GM19324 (cell line): Measurements from ENCODE around the gene ART1.

Experiments
- ATAC-seq: cut with Tn5 transposase; IDR thresholded peaks from one replicate; pipeline ENCODE4 v1.9.1; 2021; ENCODE audit warnings: mild to moderate bottlenecking, moderate library complexity; ENCODE audit not compliant: unreplicated experiment, low FRiP score

The ART1 gene

DNA sequence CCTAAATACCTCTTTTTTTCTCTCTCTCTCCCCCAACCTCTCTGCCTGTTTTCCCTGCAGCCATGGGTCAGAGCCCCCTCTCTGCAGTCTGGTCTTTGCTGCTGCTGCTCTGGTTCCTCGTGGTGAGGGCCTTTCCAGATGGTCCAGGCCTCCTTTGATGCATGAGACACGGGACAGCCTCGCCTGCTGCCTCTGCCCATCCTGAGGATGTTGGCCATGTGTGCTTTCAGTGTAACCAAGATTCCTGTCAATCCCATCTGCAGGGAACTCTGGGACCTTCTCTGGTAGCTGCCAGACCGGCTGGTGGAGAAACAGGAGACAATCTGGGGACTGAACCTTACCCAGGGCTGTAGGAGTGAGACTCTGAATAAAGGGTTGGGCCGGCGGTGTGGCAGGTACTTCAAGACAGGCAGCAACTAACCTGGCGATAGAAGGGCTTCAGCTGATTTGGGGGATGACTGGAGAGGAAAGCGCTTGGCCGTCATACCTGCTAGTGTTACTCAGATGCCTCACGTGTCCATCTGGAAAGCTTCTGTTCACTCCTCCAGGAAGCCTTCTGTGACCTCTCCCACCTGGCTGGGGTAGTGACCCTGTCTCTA is 19.2 kb downstream of the ART1 start:
- no peak for ATAC-seq

DNA sequence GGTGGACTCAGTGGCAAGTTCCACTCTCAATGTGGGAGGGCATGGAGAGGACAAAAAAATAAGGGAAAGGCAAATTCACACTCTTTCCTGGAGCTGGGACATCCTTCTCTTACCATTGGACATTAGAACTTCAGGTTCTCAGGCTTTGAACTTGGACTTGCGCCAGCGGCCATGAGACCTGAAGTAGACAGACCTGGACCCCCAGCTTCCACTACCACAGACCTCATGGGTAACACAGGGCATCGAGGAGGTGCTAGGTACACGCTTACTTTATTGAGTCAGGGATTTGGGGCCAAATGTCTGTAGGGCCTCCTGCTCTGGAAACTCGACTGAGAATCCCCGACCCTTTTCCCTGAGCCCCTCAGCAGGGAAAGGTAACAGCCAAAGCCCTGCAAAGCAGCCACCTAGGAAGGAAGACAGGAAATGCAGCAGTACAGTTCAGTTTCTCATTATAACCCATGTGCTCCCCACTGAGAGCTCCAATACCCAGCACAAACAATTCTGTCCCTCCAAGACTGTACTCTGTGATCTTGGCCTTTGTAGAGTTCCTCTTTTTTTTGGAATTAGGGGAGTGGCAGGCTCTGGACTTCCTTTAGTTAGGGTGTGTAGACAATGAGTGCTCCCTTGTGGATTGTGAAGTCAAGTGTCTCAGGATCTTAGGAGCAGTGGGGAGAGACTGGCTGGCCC is 20.6 kb downstream of the ART1 start:
- ATAC-seq, result no peak

DNA sequence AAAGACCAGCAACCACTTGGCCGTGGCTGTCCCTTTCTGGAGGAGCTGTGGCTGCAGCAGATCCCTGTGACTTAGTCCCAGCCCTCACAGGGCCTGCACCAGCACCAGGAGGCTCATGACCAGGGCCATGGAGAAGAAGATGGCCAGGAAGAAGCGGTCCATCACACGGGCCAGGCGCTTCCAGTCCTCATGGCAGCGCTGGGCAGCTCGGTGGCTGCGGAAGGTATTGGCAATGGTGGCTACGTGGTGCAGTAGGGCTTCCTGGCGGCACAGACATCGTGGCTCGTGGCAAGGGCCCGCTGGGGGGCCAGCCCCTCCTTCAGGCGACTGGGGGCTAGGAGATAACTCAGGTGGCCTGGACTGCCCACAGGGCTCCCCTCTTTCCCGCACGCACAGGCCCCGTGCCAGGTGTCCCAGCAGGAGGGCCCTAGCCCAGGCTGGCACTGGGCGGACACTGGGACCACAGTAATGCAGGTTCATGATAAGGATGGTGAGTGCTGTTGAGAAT is 21.1 kb downstream of the ART1 start:
- ATAC-seq, result no peak

DNA sequence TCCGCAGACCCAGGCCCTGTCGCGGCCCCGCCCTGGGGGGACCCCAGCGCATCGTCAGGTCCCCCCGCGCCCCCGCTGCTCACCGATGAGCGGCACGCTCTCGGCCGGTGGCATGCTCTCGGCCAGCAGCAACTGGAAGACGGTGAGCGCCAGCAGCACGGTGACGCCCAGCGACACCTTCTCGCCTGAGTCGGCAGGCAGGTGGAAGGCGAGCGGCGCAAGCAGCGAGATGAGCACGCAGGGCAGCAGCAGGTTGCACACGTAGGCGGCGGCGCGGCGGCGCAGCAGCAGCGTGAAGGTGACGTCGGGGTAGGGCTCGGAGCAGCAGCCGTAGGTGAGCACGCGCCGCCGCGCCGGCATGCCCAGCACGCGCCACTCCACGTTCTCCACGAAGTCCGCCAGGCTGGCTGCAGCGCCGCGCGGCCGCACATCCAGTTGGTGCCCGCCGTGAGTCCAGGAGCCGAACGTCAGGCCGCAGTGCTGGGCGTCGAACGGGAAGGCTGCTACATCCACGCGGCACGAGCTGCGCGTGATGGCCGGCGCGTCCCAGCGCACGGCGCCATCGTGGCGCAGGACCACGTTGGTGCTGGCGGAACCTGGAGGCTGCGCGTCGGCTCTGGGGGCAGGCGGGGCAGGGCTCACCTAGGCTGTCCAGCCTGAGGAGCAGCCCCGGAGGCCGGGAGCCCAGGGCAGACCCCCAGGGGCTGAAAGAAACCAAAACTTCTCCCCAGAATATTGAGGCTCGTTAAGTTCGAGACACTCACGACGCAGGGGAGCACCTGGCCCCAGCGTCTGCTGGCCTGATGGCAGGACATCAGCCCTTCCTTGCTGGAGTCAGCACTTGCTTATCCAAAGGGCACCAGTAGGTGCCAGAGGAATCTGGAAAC is 22.5 kb downstream of the ART1 start:
- no peak for ATAC-seq

DNA sequence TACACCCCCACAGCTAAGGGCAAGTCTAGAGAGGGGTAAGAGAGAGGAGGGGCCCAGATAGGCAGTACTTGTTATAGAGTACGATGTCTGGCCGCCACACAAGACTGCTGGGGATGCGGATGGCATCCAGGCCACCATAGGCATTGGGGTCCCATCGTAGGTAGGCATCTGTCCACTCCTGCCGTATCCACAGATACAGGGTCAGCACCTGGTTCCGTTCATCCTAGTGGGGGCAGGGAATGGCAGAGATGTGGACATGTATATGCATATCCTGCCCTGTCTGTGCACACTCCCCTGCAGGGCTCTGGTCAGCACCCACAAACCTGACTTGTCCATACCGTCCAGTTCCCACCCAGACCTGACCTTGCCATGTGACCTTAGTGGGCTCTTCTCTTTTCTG is 24.2 kb downstream of the ART1 start:
- ATAC-seq, result no peak

DNA sequence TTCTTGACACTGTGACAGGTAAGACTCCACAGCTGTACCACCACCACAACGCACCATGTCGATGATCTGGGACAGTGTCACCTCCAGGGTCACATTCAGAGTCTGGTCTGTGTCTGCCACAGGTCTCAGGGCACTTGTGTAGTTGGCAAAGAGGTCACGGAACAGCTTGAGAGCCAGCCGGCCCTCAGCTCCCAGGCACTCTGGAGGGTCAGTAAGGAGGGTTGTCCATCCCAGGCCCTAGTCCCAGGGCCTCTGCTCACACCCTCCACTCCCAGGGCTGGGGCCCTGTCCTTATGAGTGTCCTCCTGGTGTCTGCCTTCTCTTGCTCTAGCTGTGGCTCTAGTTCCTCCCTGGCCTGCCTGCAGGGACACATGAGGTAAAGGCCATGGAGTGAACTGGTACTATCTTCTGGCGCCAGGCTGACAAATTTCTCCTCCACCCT is 24.8 kb downstream of the ART1 start:
- no peak for ATAC-seq

DNA sequence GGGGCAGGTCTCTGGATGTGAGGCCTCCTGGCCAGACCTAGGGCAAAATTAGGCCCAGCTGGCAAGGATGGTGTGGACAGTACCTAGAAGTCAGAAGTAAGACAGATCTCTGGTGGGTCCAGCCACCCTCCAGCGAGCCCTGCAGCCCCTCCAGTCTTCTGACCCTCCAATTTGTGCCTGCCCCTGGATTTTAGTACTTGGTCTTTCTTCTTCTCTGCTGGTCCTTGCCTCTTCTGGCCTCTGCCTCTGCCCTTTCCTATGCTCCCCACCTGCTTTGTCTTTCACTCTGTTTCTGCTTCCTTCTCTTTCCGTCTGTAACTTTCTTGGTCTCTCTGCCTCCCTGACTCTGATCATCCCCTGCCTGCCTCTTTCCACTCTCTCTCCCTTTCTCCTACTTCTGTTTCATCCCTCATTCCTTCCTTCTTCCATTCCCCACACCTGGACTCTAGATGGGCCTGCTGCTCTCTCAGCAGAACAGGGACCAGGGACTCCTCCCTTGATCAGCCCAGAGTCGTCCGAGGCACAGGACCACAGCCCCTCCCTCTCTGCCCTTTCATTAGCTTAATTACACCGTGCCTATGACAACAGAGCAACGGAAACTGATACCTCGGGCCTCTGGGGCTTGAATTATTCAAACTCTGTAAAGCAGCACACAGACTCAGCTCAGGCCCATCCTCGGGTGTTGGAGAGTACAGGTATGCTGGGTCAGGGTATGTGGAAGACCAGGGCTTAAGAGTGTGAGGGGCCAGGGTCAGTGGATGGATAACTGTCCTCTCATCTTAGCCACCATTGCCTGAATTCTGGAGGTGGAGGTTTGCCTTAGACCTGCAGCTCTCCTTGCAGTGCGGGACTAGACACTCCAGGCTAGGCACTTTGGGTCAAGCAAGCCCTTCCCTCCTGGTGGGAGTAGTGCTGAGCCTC is 26.7 kb downstream of the ART1 start, which contains the start of gene CHRNA10:
TSS of gene CHRNA10 (minus strand) at position 51 of the 921 bp plus-strand sequence. CDS start 72 bp downstream, outside the sequence.
- no peak for ATAC-seq

DNA sequence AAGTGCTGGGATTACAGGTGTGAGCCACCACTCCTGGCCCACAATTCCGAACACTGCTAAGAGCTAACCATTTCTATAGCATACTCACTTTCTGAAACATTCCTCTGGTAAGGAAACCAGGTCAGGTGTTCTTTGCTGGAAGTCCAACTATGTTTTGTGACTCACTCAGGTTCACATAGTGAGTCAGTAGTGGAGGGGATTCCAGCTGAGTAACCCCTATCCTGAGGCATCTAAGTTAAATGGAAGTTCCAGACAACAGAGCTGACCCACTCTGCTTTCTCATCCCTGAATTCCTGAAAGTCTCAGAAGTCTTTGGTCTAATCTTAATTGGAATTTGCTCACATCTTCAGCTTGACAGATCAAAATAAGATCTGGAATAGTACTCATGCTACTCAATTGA is 29.3 kb downstream of the ART1 start:
- no peak for ATAC-seq

DNA sequence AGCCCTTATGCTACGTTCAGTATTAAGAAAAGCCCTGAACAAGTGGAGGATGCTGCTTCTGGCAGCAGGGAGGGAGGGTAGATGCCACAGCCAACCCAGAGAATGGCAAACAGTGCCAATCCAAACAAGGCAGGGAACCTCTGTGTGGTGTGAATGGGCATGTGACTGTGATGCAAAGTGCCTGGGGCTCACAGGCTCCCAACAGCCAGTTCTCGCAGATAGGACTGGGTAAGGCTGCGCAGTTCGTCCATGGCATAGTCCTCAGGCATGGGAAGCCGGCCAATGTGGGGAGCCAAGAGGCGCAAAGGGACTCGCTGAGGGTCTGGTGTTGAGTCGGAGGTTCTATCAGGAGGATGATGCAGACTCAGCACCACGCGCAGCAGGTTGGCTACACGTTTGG is 31.0 kb downstream of the ART1 start:
- ATAC-seq, result no peak

DNA sequence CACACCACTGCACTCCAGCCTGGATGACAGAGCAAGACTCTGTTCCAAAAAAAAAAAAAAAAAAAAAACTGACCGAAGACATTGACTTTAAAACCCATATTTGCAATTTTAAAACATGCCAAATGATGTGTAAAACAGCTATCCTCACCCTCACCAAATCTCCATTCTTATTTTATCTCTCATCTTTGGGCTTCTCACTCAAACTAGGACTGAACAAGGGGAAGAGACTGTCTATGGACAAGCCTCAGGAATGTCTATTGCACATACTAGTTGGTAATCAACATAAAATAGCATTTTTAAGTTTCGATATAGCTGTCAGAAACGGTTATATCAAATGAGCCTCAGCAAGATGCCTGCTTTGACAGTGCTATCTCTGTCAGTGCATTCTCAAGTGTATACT is 34.1 kb downstream of the ART1 start:
- no peak for ATAC-seq

DNA sequence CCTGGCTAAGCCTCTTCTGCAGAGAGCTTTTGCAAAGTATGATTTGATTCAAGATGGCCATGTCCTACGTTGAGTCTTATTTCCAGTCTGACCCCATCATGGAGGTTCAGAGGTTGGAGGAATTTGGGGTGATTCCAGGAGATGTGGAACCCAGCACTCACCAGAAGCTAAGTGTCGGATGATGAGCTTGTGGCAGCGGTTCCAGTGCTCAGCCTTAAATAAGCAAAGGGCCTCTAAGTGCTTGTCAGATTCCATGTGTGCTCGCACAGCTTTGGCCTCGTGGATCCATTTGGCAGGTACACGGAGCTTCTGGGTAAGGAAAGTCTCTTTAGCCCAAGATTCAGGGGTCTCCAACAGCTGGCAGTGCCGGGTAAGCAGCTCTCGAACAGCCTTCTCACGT is 38.1 kb downstream of the ART1 start:
- ATAC-seq, result no peak

DNA sequence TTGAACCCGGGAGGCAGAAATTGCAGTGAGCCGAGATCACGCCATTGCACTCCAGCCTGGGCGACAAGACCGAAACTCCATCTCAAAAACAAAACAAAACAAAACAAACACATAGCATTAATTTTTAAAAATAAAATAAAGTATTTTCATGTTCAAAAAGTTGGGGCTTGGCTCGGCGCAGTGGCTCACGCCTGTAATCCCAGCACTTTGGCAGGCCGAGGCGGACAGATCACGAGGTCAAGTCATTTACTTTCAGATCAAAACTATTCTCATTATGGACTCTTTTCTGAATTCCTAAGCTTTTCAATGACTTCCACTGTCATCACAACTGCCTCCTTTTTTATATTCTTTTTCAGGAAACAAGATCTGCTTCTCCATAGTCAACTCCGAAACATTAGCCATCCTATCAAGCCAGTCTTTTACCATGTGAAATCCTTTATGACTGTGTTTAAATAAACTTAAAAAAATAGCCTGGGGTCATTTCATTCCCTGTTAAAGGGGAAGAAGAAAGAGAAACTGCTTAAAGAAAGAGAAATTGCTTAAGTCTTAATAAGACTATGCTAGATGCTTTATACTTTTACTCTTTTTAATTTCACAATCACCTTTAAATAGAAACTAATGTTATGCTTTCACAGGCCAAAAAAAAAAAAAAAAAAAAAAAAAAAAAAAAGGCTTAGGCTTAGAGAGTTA is 39.3 kb downstream of the ART1 start:
- no peak for ATAC-seq

DNA sequence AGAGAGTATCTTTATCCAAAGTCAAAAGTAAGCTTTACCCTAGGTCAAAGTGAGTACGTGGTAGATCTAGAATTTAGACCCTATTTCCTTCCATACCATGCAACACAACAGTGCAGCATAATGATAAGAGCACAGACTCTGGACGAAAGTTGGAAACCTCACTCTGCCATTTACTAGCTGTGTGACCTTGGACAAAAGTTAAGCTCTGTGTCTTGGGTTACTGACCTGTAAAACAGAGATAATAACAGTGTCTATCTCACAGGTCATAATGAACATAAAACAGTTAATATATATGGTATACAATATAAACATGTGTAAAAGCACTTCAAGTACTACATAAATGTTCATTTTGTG is 39.9 kb downstream of the ART1 start:
- no peak for ATAC-seq

DNA sequence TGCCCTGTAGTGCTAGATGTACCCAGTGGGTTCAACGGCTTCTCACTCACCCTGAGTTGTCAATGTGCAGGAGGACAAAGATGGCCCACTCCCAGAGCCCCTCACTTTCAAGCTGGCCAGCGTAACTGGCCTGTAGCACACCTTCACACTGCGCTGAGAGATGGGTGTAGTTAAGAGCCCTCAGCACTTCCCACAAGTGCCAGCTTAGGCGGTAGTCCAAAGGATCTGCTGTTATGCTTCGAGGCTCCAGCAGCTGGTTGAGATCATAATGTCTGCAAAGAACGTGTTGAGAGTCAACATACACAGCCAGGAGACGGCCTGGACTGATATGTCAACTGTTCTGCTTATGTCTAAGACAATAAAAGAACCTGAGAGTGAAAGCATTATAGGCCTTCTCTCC is 41.0 kb downstream of the ART1 start:
- no peak for ATAC-seq

DNA sequence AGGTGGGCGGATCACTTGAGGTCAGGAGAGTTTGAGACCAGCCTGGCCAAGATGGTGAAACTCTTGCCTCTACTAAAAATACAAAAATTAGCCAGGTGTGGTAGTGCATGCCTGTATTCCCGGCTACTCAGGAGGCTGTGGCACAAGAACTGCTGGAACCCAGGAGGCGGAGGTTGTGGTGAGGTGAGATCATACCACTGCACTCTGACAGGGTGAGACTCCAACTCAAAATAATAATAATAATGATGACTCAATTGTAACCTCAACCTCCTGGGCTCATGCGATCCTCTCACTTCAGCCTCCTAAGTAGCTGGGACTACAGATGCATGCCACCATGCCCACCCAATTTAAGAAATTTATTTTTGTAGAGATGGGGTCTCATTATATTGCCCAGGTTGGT is 41.8 kb downstream of the ART1 start:
- ATAC-seq, result no peak

DNA sequence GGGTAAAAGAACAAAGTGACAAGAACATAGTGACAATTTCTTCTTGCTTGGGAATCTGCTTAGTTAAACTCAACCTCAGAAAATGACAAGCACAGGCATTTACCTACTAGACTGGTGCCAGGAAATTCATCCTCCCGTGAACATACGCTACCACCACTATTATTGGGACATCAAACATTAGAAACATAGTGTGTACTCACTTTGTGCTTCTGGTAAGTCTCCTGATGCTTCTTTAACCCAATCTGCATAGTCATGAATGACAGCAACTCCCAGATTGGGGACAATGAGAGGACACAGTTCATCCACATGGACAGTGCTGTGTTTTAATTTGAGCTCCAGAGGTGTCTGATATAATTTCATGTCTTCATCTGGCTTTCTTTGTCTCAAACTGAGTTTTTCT is 55.5 kb downstream of the ART1 start:
- no peak for ATAC-seq

DNA sequence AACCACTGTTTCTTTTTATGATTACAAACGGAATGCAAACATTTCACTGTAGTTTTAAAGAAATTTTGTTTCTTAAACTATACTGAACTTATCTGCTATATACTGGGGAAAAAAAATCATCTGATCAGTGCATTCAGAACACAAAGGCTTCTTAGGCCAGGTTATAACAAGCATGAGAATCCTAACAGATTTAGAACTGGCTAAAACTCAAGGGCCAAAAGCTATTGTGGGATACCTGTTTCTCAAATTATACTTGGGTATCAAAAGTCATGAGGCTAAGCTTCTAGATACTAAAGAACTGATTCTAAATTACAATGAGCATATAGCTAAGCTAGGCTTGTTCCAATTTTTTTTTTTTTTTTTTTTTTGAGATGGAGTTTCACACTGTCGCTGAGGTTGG is 56.0 kb downstream of the ART1 start:
- no peak for ATAC-seq

DNA sequence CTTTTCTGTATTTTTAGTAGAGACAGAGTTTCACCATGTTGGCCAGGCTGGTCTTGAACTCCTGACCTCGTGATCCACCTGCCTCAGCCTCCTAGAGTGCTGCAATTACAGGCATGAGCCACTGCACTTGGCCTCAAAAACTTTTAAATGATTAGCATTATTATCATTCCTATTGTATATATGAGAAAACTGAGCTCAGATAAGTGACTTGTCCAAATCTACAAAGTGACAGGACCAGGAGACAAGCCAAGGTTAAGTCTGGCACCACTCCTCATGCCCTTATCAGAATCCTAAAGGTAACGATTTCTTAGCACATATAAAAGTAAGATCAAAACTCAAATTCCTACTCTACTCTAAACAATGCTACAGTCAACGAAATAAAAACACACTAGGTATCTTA is 58.5 kb downstream of the ART1 start:
- ATAC-seq, result no peak

DNA sequence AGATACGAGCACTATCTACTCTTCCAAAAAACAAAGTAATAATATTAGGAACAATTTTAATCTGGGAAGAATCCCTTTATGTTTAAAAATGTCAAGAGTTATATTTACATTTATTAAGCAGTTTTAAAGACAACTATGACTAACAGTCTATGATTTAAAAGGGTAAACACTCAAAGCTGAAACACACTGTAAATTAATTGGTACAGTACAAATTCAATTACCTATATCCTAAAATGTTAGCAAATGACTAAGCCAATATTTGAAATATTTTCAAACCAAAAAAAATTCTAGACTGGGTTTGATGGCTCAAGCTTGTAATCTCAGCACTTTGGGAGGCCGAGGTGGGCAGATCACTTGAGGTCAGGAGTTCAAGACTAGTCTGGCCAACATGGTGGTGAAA is 62.2 kb downstream of the ART1 start:
- no peak for ATAC-seq

DNA sequence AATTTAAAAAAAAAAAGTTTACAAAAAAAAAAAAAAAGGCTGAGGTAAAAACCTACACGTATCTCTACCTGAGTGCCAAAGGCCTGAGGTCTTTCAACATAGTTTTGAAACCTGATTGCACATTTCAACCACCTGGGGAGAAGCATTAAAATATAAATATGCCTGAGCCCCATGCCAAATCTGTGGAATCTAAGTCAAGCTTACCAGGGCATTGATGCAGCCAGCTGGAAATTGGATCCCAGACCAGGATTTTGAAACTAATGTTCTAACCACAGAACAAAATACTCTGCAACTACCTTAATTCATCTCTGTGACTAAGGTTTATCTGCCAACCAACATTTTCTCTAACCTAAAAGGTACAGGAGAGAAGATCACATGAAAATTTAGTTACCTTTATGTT is 65.0 kb downstream of the ART1 start:
- no peak for ATAC-seq
